Thoracic aorta (tissue), 2 donors: ENCODE results near the gene MGLL. TPM values are rescaled to one million over a fixed set of nuclear protein-coding genes. Genes with fewer than 3 reads are reported as not detected.

Experiments used
- ATAC-seq: fragments of 150-250 bp; one replicate; pipeline ENCODE4 v1.8.0; 2017; ENCODE audit warnings: low read depth; ENCODE audit not compliant: insufficient number of reproducible peaks, low FRiP score
- DNase-seq: peaks from one replicate; pipeline ENCODE4 v3.0.0-alpha.2; 2020; ENCODE audit warnings: low spot score
- H3K27ac ChIP-seq, 2 donors: fragments of 200-600 bp; sonication (generic); 1 replicate in 1 of 2; 2 replicates in 1 of 2; pipeline ENCODE4 v1.5.1; 2016; ENCODE audit warnings: mild to moderate bottlenecking in 2 of 2, moderate library complexity in 2 of 2
- H3K27me3 ChIP-seq: fragments of 200-600 bp; sonication (generic); replicated peaks from 2 replicates; pipeline ENCODE4 v1.6.0; 2016; ENCODE audit warnings: mild to moderate bottlenecking; ENCODE audit not compliant: insufficient read depth
- H3K36me3 ChIP-seq: fragments of 200-600 bp; sonication (generic); one replicate; pipeline ENCODE4 v1.5.1; 2016
- H3K4me1 ChIP-seq, 2 donors: fragments of 200-600 bp; sonication (generic); 1 replicate in 1 of 2; 2 replicates in 1 of 2; pipeline versions ENCODE4 v1.5.1 to v1.6.0; 2016; ENCODE audit warnings: low read depth in 2 of 2, mild to moderate bottlenecking in 1 of 2; ENCODE audit not compliant: control insufficient read depth in 1 of 2
- H3K4me3 ChIP-seq: fragments of 200-600 bp; sonication (generic); 2 replicates; pipeline ENCODE4 v1.5.1; 2016; ENCODE audit warnings: mild to moderate bottlenecking
- H3K9me3 ChIP-seq: fragments of 200-600 bp; sonication (generic); 2 replicates; pipeline ENCODE4 v1.5.1; 2016
- total RNA-seq, 2 donors: library from RNA; depleted of rRNA; stranded (reverse); fragments of >200 nt; gene quantifications; one replicate each; pipeline versions ENCODE4 v1.1.0 to v1.2.3, GENCODE V29; 2016
- TF ChIP-seq, protein P1 (sequence below): fragments of 200-600 bp; sonication (generic); IDR thresholded peaks from one replicate; pipeline ENCODE4 v1.5.1; 2019; ENCODE audit warnings: antibody characterized with exemption

Gene MGLL
- total RNA-seq, 2 donors from 2014 or later, result 57.6 to 71.8 TPM

DNA sequence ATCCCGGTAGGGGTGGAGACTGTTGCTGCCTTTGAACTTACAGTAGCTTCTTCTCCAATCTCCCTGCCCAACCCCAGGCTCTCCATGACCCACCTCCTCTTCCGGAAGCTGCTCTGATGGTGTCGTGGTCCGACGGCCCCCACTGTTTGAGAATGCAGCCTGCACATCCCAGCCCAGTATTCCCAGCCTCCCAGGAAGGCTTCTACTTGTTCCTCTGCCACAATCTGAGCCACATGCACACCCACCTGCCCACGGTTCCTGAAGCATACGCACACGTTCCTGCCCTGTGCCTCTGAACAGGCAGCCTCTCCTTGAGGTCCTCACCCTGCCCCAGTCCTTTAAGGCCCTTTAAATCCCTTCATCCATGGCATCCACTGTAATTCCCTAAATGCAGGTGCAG lies 92.1 kb downstream of the MGLL start:
- Histone ChIP-seq H3K4me3 (no peak overlapping the region), H3K9me3 (no peaks in the 10 kb centered on the region), H3K36me3 (no peaks in the 10 kb centered on the region), H3K27me3 (no peaks in the 10 kb centered on the region), H3K4me1 (peaks cover 12 to 44% of the 10 kb centered on the region in 2 donors), H3K27ac (no peak overlapping the region)
- TF ChIP-seq, protein P1, sequence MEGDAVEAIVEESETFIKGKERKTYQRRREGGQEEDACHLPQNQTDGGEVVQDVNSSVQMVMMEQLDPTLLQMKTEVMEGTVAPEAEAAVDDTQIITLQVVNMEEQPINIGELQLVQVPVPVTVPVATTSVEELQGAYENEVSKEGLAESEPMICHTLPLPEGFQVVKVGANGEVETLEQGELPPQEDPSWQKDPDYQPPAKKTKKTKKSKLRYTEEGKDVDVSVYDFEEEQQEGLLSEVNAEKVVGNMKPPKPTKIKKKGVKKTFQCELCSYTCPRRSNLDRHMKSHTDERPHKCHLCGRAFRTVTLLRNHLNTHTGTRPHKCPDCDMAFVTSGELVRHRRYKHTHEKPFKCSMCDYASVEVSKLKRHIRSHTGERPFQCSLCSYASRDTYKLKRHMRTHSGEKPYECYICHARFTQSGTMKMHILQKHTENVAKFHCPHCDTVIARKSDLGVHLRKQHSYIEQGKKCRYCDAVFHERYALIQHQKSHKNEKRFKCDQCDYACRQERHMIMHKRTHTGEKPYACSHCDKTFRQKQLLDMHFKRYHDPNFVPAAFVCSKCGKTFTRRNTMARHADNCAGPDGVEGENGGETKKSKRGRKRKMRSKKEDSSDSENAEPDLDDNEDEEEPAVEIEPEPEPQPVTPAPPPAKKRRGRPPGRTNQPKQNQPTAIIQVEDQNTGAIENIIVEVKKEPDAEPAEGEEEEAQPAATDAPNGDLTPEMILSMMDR, result no peak
- ATAC-seq, result no peak
- DNase-seq, result no peak

DNA sequence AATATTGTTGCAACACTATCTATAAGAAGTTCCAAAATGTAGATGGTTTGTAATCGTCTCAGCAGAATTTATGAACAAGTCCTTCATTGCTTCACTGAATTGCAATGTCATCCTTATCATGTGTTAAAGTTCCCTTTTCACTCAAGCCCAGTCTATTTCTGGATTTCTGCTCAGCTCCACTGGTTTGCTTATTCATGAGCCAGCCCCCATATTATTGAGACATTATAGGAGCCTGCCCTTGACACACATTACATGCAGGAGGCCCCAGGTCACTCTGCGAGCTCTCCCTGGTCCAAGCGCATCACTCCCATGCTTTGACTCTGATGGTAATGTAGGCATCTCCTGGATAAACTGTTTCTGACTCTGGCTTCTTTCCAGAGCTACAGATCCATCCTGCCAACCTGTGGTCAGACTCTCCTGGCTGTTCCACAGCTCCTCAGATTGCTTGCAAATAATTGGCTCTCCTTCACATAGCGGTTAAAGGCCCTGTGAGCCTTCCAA lies 92.7 kb downstream of the MGLL start:
- no peak for ATAC-seq
- TF ChIP-seq, protein P1, result no peak
- Histone ChIP-seq H3K4me1 (peaks cover 6 to 38% of the 10 kb centered on the region in 2 donors), H3K9me3 (no peaks in the 10 kb centered on the region), H3K27ac (no peak overlapping the region), H3K4me3 (no peak overlapping the region), H3K36me3 (no peaks in the 10 kb centered on the region), H3K27me3 (no peaks in the 10 kb centered on the region)
- DNase-seq, result no peak

DNA sequence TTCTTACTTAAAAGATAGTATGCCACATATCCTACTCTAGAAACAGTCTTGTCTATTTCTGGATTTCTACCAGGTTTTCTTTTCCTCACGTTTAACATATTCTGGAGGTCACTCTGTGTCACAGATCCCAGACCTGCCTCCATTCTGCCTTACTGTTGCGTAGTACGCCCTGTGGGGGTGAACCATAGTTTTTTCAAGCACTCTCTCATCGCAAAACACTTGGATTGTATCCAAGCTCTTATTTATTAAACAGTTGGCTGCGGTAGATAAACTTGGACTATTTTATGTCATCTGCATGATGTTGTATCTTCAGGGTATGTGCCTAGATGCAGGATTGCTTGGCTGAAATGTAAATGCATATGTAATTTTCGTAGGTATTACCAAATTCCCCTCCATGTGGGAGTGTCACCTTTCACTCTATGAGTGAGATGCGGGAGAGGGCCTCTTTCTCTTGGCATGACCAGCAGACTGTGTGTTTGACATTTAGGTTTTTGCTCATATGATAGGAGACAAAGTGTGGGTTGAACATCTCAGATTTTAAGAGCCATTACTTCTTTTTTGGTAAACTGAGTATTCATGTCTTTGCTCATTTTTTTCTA lies 93.8 kb downstream of the MGLL start:
- H3K27ac ChIP-seq, result no peak overlapping the region
- DNase-seq (no peak), ATAC-seq (no peak)
- TF ChIP-seq, protein P1, result no peak
- H3K36me3 ChIP-seq, result no peaks in the 10 kb centered on the region
- no peak overlapping the region for H3K4me3 ChIP-seq
- no peaks in the 10 kb centered on the region for H3K27me3 ChIP-seq
- H3K9me3 ChIP-seq, result no peaks in the 10 kb centered on the region
- peaks cover 0 to 30% of the 10 kb centered on the region in 2 donors for H3K4me1 ChIP-seq

DNA sequence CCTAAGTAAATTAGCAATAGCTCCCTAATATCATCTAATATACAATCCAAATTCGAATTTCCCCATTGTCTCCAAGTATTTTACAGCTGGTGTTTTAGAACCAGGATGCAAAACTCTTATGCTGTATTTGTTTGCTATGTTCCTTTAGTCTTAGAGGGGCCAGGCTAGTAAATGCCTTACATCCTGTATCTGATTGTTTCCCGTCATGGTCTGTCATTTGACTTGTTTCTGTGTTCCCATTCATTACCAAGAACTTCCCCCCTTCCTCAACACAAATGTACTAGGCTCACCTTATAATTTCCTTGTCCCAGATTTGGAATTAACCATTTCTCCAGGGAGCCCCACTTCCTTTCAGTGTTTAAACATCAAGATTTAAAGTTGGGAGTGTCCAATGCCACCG lies 95.4 kb downstream of the MGLL start:
- TF ChIP-seq, protein P1, result no peak
- DNase-seq, result no peak
- Histone ChIP-seq H3K36me3 (no peaks in the 10 kb centered on the region), H3K4me1 (peaks cover 0 to 31% of the 10 kb centered on the region in 2 donors), H3K9me3 (no peaks in the 10 kb centered on the region), H3K27me3 (no peaks in the 10 kb centered on the region), H3K4me3 (no peak overlapping the region), H3K27ac (no peak overlapping the region)
- ATAC-seq, result no peak

DNA sequence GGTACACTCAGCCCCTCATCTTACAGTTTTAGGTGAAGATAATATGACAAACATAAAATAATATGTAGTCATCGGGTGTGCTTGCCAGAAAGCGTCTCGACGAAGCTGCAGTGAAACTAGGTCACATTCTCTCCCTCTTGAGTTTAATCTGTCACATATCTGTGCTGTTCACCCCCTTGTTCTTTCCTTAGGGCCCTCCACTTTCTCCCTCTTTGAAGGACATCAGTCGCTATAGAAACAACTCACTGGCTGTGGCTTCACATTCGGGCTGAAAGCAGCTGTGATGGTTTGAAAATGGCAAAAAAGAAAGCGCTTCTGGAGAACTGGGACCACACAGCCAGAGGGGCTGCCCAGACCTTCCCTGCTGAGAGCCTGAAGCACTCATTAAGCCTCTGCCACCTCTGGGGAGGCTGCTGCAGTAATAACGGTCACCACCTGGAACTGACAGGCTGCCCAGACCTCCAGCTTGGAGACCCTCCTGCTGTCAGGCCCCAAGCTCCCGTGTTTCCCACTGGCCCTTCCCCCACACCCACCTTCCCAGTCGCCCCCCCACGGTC lies 99.2 kb downstream of the MGLL start:
- H3K9me3 ChIP-seq, result no peaks in the 10 kb centered on the region
- no peak for ATAC-seq
- H3K4me3 ChIP-seq, result no peak overlapping the region
- H3K4me1 ChIP-seq, result peaks cover 0 to 17% of the 10 kb centered on the region in 2 donors
- TF ChIP-seq, protein P1, result no peak
- DNase-seq, result no peak
- peaks cover 11% of the 10 kb centered on the region for H3K36me3 ChIP-seq
- H3K27ac ChIP-seq, result no peak overlapping the region
- no peaks in the 10 kb centered on the region for H3K27me3 ChIP-seq
